ENCODE results near the gene RSF1.
A peak's percentile ranks its signal among the peaks of the same experiment; 100 is the strongest.
"Not testable (repeated sequence)": the region's sequence is repeated elsewhere in the genome, so short reads cannot be mapped to it uniquely, and the experiment has no call there.

The RSF1 gene

DNA sequence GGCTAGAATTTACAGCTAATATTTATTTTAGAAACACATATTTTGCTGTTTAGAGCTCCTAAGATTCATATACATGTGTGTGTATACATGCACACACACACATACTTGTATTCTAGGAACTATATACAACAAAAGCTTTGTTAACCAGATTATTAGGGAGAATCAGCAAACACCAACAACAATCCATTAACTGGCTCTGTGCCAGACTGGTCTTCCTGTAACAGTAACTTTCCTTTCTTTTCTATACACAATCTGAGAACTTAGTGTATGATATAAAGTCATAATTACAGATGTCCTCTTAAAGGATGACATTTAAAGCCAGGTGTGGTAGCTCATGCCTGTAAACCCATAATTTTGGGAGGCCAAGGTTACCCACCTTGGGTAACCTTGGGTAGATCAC is 133.4 kb downstream of the RSF1 start:
- DNase-seq (ENCODE audit: low read depth): no peak

DNA sequence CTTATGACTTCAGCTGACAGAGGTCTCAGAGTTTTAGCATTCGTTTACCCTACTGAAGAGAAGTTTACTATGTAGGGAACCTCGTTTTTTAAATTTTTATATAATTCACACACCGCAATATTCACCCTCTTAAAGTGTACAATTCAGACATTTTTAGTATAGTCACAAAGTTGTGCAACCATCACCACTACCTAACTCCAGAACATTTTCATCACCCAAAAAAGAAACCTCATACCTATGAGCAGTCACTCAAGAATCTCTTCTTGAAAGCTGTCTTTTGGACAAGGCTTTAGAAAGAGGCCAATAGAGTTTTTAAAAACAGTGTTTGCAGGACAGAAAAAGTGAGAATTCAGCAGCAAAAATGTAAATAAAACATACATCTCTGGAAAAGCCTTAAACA is 143.4 kb downstream of the RSF1 start:
- DNase-seq (ENCODE audit: low read depth): no peak

DNA sequence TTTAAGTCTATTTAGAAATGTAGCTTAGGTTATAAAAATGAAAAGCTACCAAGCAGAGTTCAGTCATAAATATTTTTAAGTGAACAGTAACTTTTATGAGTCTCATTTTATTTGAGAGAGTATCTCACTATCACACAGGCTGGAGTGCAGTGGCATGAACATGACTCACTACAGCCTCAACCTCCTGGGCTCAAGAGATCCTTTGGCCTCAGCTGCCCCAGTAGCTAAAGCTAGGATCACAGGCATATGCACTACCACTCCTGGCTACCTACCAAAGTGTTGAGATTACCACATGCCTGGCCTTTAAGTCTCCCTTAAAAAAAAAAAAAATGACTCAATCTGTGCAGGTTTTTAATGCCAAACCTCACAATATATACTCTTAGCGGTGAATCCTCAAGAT is 148.3 kb downstream of the RSF1 start:
- DNase-seq (ENCODE audit: low read depth): no peak

DNA sequence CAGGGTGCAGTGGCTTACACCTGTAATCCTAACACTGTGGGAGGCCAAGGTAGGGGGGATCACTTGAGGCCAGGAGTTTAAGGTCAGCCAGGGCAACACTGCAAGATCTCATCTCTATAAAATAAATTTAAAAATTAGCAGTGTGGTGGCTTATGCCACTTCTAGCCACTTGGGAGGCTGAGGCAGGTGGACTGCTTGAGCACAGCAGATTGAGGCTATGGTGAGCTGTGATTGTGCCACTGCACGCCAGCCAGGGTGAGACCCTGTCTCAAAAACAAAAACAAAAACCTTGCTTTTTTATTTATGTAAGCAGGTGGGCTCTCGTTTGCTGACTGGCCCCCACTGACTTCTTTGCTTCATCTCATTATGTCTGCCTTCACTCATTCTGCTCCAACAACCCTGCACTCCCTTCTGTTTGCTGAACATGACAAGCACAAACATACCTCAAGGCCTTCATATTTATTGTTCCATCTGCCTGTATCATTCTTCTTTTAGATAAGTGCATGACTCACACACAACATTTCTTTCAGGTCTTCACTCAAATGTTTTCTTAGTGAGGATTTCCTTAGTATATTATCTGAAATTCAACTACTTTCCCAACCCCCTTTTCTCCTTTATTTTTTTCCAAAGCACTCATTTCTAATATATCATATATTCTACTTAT is 150.5 kb downstream of the RSF1 start:
- no peak for DNase-seq (ENCODE audit: low read depth)

DNA sequence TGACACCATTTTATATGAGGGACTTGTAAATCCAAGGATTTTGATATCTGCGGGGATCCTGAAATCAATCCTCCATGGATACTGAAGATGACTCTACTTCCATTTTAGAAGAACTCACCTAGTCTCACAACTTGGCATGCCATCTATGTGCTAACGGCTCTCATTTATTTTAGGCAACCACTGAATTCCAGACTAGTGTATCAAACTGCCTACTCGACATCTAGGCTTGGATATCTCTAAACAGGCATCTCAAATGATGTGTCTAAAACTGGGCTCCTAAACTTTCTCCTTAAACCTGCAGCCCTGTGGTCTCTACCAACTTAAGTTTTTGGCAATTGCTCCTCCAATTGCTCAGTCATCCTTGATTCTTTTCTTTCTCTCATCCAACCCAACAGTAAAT is 151.8 kb downstream of the RSF1 start:
- no peak for DNase-seq (ENCODE audit: low read depth)

DNA sequence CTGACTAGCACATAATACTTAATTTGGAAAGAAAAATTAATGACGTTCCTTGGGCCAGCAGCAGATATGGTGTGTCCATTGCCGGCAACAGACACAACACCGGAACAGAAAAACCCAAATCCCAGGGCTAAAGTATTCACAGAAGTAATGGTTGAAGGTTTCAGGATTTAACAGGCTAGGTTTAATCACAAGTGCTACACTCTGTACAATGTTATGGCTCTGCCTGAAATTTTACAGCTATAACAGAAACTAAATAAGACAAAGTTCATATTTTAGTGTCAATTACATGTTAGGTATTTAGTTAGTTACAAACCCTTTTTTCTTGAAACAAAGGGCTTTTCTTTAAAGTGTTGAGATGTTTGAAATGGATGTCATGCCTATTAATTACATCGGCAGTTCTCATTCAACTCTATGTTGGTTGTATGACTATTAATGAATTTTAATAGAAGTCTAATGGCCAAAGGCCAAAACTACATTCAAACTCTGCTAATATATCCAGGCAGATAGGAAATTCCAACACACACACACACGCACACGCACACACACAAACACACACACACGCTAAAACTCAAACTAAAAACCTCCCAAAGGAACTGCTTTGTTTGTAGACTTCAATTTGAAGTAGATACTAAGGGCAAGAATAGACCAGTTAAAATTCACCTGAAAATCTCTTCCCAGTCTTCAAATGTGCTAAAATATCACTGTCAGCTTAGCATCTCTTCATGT is 155.1 kb downstream of the RSF1 start:
- DNase-seq (ENCODE audit: low read depth): no peak

DNA sequence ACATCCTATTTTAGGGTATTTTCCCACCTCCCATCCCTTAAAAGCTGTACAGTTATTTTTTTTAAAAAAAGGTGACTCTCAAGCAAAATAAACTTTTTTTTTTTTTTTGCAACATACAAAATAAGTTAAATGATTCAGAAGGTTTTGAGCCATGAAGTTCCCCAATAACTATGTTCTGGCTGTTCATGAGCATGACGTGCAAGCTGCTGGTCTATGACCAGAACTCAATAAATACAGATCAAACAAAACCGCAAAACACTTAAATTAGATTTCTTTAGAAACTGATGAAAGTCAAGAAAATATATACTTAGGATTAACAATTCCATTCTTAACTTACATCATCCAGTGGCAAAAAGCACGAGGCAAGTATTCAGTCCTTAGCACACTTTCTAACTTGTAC is 158.9 kb downstream of the RSF1 start:
- DNase-seq (ENCODE audit: low read depth): no peak

DNA sequence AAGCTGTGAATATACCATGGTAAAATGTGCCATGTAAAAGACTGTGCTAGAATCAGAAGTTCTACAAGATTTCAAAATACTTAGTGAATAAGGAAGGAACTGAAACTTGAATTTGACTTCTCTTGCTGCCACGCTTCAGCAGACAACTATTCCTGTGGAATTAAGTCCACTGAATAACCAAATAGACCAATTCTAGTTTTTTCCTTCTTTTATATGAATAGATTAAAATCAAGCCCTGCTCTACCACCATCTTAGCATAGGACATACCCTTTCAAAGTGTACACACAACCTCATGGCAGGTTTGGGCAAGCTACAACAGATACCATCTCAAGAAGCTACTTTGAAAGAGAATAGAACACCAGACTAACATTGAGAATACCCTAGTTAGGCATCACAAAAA is 159.6 kb downstream of the RSF1 start:
- no peak for DNase-seq (ENCODE audit: low read depth)

DNA sequence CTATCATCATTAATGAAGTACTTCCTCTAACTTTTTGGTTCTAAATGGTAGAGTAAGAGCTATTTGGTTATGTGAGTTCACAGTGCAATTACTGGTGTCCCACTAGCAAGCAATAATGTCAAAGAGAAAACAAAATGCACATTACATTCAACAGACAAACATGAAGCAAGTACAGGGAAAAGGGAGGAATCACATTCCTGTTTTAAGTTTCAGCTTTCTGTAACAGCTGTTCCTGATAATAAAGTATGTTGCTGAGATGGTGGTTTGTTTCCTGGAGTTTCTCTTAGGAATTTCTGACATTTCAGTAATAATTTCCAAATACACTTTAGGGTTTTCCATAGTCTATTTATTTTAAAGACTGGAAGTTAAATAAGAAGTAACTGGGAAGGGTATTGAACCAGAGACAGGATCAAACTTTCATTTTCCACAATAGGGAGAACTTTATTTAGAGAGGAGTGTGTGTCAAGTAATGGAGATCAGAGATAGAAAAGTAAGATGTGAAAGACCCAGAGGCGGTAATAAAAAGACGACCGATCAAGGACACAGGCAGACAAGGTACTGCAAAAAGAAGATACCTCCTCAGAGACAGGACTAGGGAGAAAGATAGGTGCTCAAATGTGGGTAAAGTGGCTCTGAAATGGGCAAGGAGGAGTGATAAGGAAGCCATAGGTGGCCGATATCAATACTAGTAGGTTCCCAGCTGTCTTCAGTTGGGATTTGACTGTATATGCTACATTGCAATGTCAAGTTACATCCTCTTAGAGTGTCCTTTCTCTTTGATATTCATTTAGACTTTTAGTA is 162.1 kb downstream of the RSF1 start:
- DNase-seq (ENCODE audit: low read depth): no peak

DNA sequence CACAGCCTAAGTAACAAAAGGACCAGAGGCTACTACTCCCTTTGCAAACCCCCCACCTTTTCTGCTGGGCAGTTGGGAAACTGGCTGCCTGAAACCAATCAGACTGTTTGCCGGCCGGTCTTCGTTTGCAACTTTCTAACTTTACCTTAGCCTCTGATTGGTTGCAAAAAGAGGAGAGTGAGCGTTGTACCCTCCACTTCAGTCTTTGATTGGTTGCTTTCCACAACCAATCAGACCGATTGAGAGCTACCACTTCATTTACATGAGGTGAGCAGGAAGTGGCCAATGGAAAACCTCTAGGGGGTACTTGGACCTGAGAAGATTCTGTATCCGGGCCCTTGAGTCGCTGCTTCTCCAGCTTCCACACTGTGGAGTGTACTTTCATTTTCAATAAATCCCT is 164.2 kb downstream of the RSF1 start:
- DNase-seq (ENCODE audit: low read depth): no peak

DNA sequence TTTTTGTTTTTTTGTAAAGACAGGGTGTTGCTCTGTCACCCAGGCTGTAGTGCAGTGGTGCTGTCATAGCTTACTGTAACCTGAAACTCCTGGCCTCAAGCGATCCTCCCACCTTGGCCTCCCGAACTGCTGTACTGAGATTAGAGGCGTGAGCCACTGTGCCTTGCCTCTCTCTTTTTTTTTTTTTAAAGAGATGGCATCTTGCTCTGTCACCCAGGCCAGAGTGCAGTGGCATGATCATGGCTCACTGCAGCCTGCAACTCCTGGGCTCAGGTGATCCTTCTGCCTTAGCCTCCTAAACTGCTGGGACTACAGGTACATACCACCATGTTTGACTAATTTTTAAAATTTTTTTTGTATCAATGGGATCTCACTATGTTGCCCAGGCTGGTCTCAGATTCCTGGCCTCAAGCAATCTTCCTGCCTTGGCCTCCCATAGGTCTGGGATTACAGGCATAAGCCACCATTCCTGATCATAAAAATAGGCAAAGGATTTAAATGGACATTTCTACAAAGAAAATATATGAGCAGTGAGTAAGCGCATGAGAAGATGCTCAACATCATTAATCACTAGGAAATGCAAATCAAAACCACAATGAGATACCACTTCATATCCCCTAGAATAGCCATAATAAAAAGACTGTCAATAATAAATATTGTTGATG is 165.6 kb downstream of the RSF1 start:
- no peak for DNase-seq (ENCODE audit: low read depth)

DNA sequence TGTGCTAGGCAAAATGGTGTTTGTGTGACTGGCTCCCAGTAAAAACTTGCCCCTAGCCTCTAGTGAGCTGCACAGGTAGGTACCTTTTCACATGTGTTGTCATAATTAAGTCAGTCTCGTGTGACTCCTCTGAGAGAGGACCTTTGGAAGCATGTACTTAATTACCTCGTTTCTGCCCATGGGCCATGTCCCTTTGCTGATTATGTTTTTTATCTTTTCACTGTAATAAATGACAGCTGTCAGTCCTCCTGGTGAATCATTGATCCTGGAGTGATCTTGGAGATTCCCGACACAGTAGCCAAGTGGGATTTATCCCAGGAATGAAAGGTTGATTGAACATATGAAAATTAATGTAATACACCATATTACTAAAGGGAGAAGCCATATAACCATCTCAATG is 170.4 kb downstream of the RSF1 start:
- DNase-seq (ENCODE audit: low read depth): no peak

DNA sequence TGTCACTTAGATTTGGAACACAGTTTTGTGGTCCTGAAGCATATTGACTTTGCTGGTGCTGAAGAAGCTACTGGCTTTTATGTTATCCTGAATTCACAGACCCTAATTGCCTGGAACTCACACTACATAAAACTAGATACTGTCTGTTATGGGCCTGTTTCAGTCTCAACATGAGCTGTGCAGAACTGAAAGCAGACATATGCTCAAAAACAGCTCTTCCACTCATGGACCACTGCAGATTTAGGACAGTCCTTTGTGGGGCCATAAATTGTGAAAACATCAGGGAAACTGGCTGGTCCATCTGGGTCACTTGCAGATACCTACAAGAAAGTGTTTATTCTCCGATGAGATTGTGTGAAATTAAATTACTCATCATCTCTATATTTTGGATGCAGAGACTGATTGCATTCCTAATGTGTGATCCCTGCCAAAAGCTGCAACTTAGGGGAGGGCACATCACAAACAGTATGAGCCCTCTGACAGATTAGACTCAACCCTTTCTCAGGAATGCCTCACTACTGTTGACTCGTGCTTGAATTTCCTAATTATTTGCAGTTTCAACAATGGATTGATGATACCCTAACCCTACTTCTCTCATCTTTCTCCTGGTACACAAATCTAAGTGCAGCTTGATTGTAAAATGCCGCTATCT is 172.7 kb downstream of the RSF1 start:
- no peak for DNase-seq (ENCODE audit: low read depth)

DNA sequence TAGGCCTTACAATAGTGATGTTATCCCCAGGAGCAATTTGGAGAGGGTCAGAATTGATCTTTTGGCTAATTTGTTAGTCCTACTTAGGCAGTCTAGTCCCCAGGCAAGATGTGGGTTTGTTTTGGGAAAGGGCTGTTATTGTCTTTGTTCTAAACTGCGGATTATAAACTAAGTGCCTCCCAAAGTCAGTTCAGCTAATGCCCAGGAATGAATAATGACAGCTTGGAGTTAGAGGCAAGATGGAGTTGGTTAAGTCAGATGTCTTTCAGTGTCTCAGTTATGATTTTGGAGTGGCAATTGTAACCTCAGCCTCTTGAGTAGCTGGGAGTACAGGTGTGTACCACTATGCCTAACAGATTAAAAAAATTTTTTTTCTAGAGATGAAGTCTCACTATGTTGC is 175.6 kb downstream of the RSF1 start:
- DNase-seq (ENCODE audit: low read depth): no peak

DNA sequence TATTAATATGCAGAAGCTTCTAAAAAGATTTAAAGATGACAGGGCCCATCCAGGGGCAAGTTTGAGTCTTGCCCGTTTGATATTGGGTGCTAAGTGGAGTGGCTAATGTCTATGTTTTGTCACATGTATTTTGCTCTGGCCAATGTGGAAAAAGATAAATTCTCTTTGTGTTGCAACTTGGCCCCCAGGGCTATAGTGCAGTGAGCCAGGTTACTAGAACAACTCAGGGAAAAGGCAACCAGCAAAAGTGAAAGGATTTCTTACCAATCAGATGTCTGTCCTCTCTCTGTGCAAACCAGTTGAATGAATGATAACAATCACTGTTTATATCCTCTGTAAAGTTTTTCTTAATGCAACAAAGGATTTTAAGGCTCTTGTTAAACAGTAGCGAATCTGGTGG is 178.3 kb downstream of the RSF1 start:
- no peak for DNase-seq (ENCODE audit: low read depth)

DNA sequence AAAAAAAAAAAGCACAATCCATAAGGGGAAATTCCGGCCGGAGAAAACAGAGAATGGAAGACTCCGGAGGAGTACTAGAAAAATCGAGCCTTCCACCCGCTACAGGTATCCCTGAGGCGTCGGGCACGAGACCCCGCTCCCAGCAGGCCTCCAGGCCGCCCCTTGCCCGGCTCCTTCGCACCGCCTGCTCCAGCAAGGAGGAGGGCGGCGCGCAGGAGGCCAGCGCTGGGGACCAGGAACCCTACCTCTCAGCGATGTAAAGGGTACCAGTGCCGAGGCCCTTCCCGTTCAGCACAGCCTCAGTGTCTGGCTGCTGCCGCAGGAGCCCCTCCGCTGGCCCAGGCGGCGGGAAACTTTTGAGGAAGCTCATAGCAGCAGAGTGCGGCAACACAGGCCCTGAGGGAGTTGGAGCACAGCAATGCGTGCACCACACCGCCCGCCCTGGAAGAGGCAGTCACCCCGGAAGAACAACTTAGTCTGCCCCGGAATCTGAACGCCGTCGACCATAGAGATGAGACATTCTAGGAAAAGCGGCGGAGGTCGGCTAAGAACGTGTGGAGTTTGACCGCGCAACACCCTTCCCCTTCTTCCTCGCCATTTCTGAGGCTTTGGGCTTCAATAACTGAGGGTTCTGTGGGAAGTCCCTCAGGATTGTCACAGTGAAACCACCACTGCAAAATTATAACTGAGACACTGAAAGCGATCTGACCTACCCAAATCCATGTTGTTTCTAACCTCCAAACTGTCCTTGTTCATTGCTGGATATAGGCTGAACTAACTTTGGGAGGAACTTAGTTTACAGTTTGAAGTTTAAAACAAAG is 183.0 kb downstream of the RSF1 start, which contains the start of gene CLNS1A:
Gene CLNS1A (minus strand): TSS at position 450 of the 821 bp plus-strand sequence. CDS start 80 bp downstream, at position 370.
- peak; percentile 78 for DNase-seq (ENCODE audit: low read depth)

DNA sequence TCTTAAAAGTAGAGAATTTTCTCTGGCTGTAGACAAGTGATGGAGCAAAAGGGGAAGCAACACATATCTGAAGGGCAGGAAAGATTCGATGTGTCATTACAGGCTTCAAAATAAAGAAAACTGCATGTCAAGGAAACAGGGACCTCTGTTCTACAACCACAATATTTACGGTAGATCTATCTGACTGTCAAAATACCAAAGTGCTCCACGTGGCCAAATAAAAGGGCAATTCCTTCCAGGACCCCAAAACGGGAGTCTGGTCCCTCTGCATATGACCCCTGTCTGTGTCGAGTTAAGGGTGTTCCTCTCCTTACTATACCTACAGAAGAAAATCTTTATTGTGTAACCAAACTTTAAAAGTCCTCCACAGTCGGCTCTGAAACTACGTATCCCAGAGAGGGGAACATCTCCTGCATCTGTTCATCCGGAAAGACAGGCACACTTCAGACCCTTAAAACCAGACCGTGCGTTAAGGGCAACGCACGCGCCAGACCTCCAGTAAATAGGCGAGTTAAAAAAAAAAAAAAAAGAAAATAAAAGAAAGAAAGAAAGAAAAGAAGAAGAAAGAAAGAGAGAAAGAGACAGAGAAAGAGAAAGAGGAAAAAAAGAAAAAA is 183.7 kb downstream of the RSF1 start:
- DNase-seq (ENCODE audit: low read depth): no peak

DNA sequence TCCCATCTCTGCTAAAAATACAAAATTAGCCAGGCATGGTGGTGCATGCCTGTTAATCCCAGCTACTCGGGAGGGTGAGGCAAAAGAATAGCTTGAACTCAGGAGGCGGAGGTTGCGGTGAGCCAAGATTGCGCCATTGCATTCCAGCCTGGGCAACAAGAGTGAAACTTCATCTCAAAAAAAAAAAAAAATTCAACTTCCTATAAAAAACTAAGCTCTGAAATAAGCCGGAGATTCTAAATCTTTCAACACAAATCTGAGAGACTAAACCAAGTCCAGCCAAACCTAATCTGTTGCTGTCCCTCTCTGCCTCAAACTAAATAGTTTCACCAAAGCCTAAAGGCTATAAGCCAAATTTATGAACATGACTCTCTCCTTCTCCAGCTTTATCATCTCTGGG is 186.6 kb downstream of the RSF1 start:
- not testable (repeated sequence) for DNase-seq (ENCODE audit: low read depth)

DNA sequence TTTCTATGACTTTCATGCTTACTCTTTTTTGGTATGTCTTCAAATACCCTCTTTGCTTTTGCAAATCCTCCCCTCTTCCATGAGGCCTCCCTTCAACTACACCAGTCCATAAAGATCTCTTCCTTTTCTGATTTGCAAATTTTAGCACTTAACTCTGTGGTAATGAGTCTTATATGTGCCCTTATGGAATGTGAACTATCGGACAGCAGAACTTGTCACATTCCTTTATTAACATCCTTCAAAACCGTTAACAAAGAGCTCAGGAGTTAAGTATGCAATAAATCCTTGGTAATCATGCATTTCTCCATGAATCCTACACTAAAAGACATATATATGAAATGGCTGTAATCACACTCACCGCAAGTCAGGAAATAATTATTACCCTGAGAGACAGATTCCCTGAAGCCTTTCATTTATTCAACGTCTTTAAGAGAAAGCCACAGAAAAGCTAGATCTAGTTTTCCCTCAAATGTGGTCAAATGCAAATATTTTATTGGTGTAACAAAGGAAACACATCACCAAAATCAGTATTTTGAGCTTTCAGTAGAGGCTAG is 190.3 kb downstream of the RSF1 start:
- DNase-seq (ENCODE audit: low read depth): no peak

DNA sequence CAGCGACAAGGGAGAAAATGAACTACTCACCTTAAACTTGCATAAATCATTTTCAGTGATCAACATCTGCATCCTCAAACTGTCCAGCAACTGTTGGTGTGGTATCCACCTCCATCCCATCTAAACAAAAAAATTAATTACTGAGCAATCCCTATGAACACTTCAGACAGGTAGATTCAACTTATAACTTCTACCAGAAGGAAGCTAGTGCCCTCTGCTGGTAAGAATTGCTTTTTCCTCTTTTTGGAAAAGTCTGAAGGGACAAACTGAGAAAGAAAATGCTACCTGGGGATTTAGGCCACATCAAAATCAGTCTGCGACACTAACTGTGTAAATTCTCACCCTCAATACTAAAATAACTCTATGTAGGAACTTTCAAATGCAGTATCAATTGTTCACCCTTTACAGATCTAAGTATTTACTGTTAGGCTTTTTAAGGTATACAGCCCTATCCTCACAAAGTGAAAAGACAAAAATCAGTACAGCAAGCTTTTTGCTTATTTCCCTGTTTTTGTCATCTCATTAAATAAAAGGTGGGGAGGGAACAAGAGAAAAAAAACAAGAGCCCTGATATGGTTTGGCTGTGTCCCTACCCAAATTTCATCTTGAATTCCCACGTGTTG is 200.8 kb downstream of the RSF1 start:
- DNase-seq (ENCODE audit: low read depth): no peak

Measured in activated T-cell treated with anti-CD3 and anti-CD28 coated beads for 24 hours (primary cell).